ENCODE data around the gene DNAL4. TPM values are rescaled to one million over a fixed set of nuclear protein-coding genes. Genes with fewer than 3 reads are reported as not detected.
A peak's percentile ranks its signal among the peaks of the same experiment; 100 is the strongest.

The DNAL4 gene
- total RNA-seq, 1 donor from 2014 or later, result 46.9 TPM

GRCh38 chr22:38824585-38824984 lies 30.6 kb upstream of the DNAL4 start:
- peaks cover 5% of the 10 kb centered on the region for H3K27me3 ChIP-seq (ENCODE audit: control insufficient read depth, insufficient read depth, low read length)
- DNase-seq (ENCODE audit: low read depth), result no peak
- no peaks in the 10 kb centered on the region for H3K36me3 ChIP-seq (ENCODE audit: control insufficient read depth, insufficient read depth, low read length)
- no peak overlapping the region for H3K4me3 ChIP-seq (ENCODE audit: low read depth, low read length)
- TF ChIP-seq CTCF (IDR thresholded peaks at IDR 0.05; ENCODE audit: insufficient read depth, low read length, poor library complexity, severe bottlenecking), result peak; percentile 70

DNA sequence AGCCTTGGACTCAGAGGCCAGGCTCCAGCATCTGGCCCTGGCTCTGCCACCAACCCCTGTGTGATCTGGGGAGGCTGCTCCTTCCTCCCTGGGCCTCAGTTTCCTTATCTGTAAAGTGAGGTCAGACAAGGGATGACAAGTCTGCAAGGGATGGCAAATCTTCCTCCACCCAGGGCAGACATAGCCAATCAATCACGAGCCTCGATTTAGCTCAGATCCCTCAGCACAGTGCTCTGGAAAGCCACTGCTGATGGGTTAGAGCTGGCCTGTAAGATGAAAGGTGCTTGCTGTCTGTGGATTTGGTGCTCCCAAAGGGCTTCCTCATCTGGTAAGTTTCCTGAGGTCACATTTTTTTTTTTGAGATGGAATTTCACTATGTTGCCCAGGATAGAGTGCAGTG lies 29.7 kb upstream of the DNAL4 start:
- no peak for TF ChIP-seq CTCF (IDR thresholded peaks at IDR 0.05; ENCODE audit: insufficient read depth, low read length, poor library complexity, severe bottlenecking)
- H3K27me3 ChIP-seq (ENCODE audit: control insufficient read depth, insufficient read depth, low read length), result peaks cover 10% of the 10 kb centered on the region

DNA sequence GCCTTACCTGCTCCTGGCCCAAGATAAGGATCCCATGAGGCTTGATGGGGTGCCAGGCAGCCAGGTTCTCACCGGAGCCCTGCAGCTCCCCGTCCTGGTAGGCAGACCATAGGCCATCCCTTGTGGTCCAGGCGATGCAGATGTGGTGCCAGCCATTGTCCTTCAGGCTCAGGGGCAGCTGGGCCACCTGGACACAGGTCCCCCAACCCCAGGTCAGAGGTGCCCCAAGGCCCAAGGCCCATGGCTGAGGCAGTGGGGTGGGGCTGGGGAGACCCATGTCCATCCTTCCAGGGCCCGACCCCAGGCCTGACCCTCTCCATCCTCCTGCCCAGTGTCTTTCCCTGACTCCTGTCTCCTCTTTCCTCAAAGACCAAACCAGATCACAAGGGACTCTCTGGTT lies 29.1 kb upstream of the DNAL4 start:
- TF ChIP-seq CTCF (IDR thresholded peaks at IDR 0.05; ENCODE audit: insufficient read depth, low read length, poor library complexity, severe bottlenecking), result no peak
- no peak for DNase-seq (ENCODE audit: low read depth)
- Histone ChIP-seq H3K36me3 (ENCODE audit: control insufficient read depth, insufficient read depth, low read length) (no peaks in the 10 kb centered on the region), H3K4me3 (ENCODE audit: low read depth, low read length) (no peak overlapping the region), H3K27me3 (ENCODE audit: control insufficient read depth, insufficient read depth, low read length) (peaks cover 10% of the 10 kb centered on the region)

More for the DNA sequence above, 29.7 kb upstream of the DNAL4 start:
- H3K4me3 ChIP-seq (ENCODE audit: low read depth, low read length), result no peak overlapping the region
- no peak for DNase-seq (ENCODE audit: low read depth)
- no peaks in the 10 kb centered on the region for H3K36me3 ChIP-seq (ENCODE audit: control insufficient read depth, insufficient read depth, low read length)

DNA sequence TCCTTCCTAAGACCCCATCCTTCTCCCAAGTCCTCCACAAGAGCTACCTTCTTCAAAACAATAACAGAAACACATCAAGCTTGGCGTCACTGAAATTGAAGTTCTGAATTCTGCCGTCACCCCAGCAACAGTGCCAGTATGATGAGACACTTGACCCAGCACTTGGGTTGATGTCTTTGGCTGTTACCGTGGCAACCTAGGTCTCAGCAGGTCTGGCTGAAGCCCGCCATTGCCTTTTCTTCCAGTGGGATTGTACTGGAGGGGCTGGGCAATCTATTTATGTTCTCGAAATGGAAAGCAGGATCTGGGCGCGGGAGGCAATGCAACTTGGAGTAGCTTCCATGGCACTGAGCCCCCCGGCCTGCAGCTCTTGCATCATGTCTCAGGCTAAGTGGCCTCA lies 26.1 kb upstream of the DNAL4 start:
- no peak for TF ChIP-seq CTCF (IDR thresholded peaks at IDR 0.05; ENCODE audit: insufficient read depth, low read length, poor library complexity, severe bottlenecking)
- DNase-seq (ENCODE audit: low read depth), result no peak
- Histone ChIP-seq H3K36me3 (ENCODE audit: control insufficient read depth, insufficient read depth, low read length) (no peaks in the 10 kb centered on the region), H3K4me3 (ENCODE audit: low read depth, low read length) (no peak overlapping the region), H3K27me3 (ENCODE audit: control insufficient read depth, insufficient read depth, low read length) (peaks cover 10% of the 10 kb centered on the region)

DNA sequence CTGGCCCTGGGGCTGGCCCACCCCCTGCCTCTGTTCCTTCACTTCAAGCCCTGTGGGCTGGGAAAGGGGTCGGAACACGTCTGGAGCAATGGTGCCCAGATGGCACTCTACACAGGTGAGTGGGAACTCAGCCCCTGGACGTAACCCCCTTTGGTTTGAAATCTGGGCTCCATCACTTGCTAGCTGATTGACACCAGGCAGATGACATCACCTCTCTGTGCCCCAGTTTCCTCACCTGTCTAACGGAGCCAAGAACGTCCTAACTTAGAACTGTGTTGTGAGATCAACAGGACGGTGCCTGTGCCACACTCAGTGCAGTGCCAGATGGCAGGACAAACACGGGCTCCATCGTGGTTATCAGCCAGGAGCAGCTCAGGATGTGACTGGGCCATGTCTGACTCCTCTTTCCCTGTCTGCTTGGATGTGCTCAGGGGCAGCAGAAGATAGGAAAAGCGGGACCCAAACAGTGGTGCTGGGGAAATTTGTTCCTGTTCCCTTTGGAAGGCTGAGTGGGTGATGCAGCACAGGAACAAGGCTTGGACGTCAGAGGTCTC lies 25.5 kb upstream of the DNAL4 start:
- no peak for TF ChIP-seq CTCF (IDR thresholded peaks at IDR 0.05; ENCODE audit: insufficient read depth, low read length, poor library complexity, severe bottlenecking)
- Histone ChIP-seq H3K36me3 (ENCODE audit: control insufficient read depth, insufficient read depth, low read length) (no peaks in the 10 kb centered on the region), H3K4me3 (ENCODE audit: low read depth, low read length) (no peak overlapping the region), H3K27me3 (ENCODE audit: control insufficient read depth, insufficient read depth, low read length) (peaks cover 10% of the 10 kb centered on the region)
- DNase-seq (ENCODE audit: low read depth), result no peak

DNA sequence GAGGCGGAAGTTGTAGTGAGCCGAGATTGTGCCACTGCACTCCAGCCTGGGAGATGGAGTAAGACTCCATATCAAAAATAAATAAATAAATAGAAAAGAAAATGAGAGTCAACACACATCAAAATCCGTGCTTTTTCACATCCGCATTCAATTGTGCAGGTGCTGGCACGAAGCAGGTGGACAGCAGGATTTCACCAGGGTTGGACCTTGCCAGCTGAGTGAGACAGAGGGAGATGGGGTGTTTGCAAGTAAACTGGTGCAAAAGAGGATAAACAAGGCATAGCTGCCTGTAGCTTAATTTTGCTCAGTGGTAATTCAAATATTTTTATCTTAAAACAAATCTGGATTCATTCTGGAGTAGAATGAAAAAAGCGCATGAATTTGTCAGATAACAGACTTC lies 23.3 kb upstream of the DNAL4 start:
- no peak for TF ChIP-seq CTCF (IDR thresholded peaks at IDR 0.05; ENCODE audit: insufficient read depth, low read length, poor library complexity, severe bottlenecking)
- Histone ChIP-seq H3K4me3 (ENCODE audit: low read depth, low read length) (no peak overlapping the region), H3K27me3 (ENCODE audit: control insufficient read depth, insufficient read depth, low read length) (peaks cover 13% of the 10 kb centered on the region), H3K36me3 (ENCODE audit: control insufficient read depth, insufficient read depth, low read length) (no peaks in the 10 kb centered on the region)
- DNase-seq (ENCODE audit: low read depth), result no peak
